ENCODE data around the gene BABAM2.

Gene BABAM2

GRCh38 chr2:28338831-28339321 lies 448.3 kb downstream of the BABAM2 start:
- no peak for DNase-seq

GRCh38 chr2:28339516-28340175 lies 449.1 kb downstream of the BABAM2 start:
- DNase-seq: no peak

- no peak for DNase-seq
Measured at GRCh38 chr2:28340312-28341202, 450.0 kb downstream of the BABAM2 start.

GRCh38 chr2:28341208-28341891 lies 450.8 kb downstream of the BABAM2 start:
- no peak for DNase-seq

GRCh38 chr2:28342081-28342967 lies 451.8 kb downstream of the BABAM2 start:
- DNase-seq: no peak

GRCh38 chr2:28343184-28343942 lies 452.8 kb downstream of the BABAM2 start:
- DNase-seq: no peak

- DNase-seq: no peak
Measured at GRCh38 chr2:28343971-28344715, 453.6 kb downstream of the BABAM2 start.

GRCh38 chr2:28344756-28345373 lies 454.3 kb downstream of the BABAM2 start:
- DNase-seq: no peak

GRCh38 chr2:28345619-28346018 lies 455.1 kb downstream of the BABAM2 start:
- no peak for DNase-seq

- no peak for DNase-seq
Measured at GRCh38 chr2:28346587-28346986, 456.1 kb downstream of the BABAM2 start.

GRCh38 chr2:28347193-28347592 lies 456.7 kb downstream of the BABAM2 start:
- no peak for DNase-seq

- no peak for DNase-seq
Measured at GRCh38 chr2:28347596-28347995, 457.1 kb downstream of the BABAM2 start.

GRCh38 chr2:28348149-28348567 lies 457.6 kb downstream of the BABAM2 start:
- DNase-seq: peak; percentile 34

GRCh38 chr2:28348921-28349320 lies 458.4 kb downstream of the BABAM2 start:
- no peak for DNase-seq

GRCh38 chr2:28349546-28350165 lies 459.1 kb downstream of the BABAM2 start:
- DNase-seq: no peak

GRCh38 chr2:28350196-28350595 lies 459.7 kb downstream of the BABAM2 start:
- no peak for DNase-seq

- DNase-seq: no peak
Measured at GRCh38 chr2:28350791-28351285, 460.3 kb downstream of the BABAM2 start.

GRCh38 chr2:28351621-28352020 lies 461.1 kb downstream of the BABAM2 start:
- no peak for DNase-seq

GRCh38 chr2:28352104-28352503 lies 461.6 kb downstream of the BABAM2 start:
- no peak for DNase-seq

All from hematopoietic multipotent progenitor cell treated with erythropoietin and hydrocortisone succinate and interleukin-3 and kit ligand, for 8 days (in vitro differentiated cells).